Stimulated activated CD8-positive, alpha-beta memory T cell treated with anti-CD3 and anti-CD28 coated beads, Interleukin-4, amount 100 ng/mL, for 24 hours (primary cell): ENCODE measurements around the gene CDHR3.

Experiments
- DNase-seq: peaks from one replicate; pipeline ENCODE4 v3.0.0-alpha.2; 2020; ENCODE audit warnings: low read depth

Gene CDHR3

GRCh38 chr7:106023369-106024322 is 60.6 kb downstream of the CDHR3 start:
- no peak for DNase-seq

GRCh38 chr7:106026101-106026500 is 63.0 kb downstream of the CDHR3 start:
- DNase-seq, result no peak

- DNase-seq, result no peak
Observed at GRCh38 chr7:106029451-106029850, 66.4 kb downstream of the CDHR3 start.

- no peak for DNase-seq
Observed at GRCh38 chr7:106029941-106030340, 66.9 kb downstream of the CDHR3 start.

- DNase-seq, result no peak
Observed at GRCh38 chr7:106031300-106032035, 68.4 kb downstream of the CDHR3 start.

GRCh38 chr7:106032295-106032694 is 69.2 kb downstream of the CDHR3 start:
- DNase-seq, result no peak

- DNase-seq, result no peak
Observed at GRCh38 chr7:106033735-106034134, 70.7 kb downstream of the CDHR3 start.

- DNase-seq, result no peak
Observed at GRCh38 chr7:106034383-106034782, 71.3 kb downstream of the CDHR3 start.

GRCh38 chr7:106035568-106035967 is 72.5 kb downstream of the CDHR3 start:
- no peak for DNase-seq

GRCh38 chr7:106036004-106036403 is 72.9 kb downstream of the CDHR3 start:
- DNase-seq, result no peak

GRCh38 chr7:106037489-106038176 is 74.6 kb downstream of the CDHR3 start:
- no peak for DNase-seq

GRCh38 chr7:106038289-106038688 is 75.2 kb downstream of the CDHR3 start:
- no peak for DNase-seq

- no peak for DNase-seq
Observed at GRCh38 chr7:106038916-106039315, 75.9 kb downstream of the CDHR3 start.

GRCh38 chr7:106039486-106040060 is 76.5 kb downstream of the CDHR3 start:
- no peak for DNase-seq

- no peak for DNase-seq
Observed at GRCh38 chr7:106041140-106041717, 78.2 kb downstream of the CDHR3 start.

- DNase-seq, result no peak
Observed at GRCh38 chr7:106042196-106042611, 79.1 kb downstream of the CDHR3 start.

- no peak for DNase-seq
Observed at GRCh38 chr7:106045139-106045538, 82.1 kb downstream of the CDHR3 start.

- no peak for DNase-seq
Observed at GRCh38 chr7:106045586-106045985, 82.5 kb downstream of the CDHR3 start.

GRCh38 chr7:106047184-106047583 is 84.1 kb downstream of the CDHR3 start:
- no peak for DNase-seq

- DNase-seq, result no peak
Observed at GRCh38 chr7:106047818-106048705, 85.0 kb downstream of the CDHR3 start.

GRCh38 chr7:106048706-106049020 is 85.6 kb downstream of the CDHR3 start:
- no peak for DNase-seq
